HepG2 (cell line): Measurements from ENCODE around the gene CD248. TPM values are rescaled to one million over a fixed set of nuclear protein-coding genes. Genes with fewer than 3 reads are reported as not detected.
A peak's percentile ranks its signal among the peaks of the same experiment; 100 is the strongest.

Experiments
- ATF5 ChIP-seq: sonication (generic); formaldehyde crosslinking; IDR thresholded peaks from 2 replicates; pipeline ENCODE4 v1.4.0; 2020; ENCODE audit warnings: mild to moderate bottlenecking, low read depth, missing genetic modification reagents
- CCDC6 ChIP-seq: sonication (generic); formaldehyde crosslinking; IDR thresholded peaks from 2 replicates; pipeline ENCODE4 v1.8.1; 2022; ENCODE audit warnings: mild to moderate bottlenecking, missing genetic modification reagents, moderate library complexity
- DMAP1 ChIP-seq: IDR thresholded peaks from 2 replicates; pipeline ENCODE4 v1.6.1; 2016
- HNF4G ChIP-seq, 2 experiments: sonication (generic) in 1 of 2; formaldehyde crosslinking in 1 of 2; IDR thresholded peaks; 2 replicates each; pipeline versions ENCODE4 v1.4.0 to v1.6.1; 2011 to 2020; ENCODE audit warnings: borderline replicate concordance in 2 of 2, low read depth in 2 of 2, mild to moderate bottlenecking in 2 of 2, low read length in 1 of 2, missing genetic modification reagents in 1 of 2, moderate library complexity in 1 of 2
- JARID2 ChIP-seq: sonication (generic); formaldehyde crosslinking; IDR thresholded peaks from 2 replicates; pipeline ENCODE4 v1.8.1; 2023; ENCODE audit warnings: missing genetic modification reagents, inconsistent platforms; ENCODE audit not compliant: insufficient replicate concordance
- KAT2B ChIP-seq: fragments of 150-350 bp; IDR thresholded peaks from 2 replicates; pipeline ENCODE4 v1.6.1; 2014; ENCODE audit warnings: low read depth, low read length, borderline replicate concordance
- LRRFIP1 ChIP-seq: sonication (generic); formaldehyde crosslinking; conservative IDR thresholded peaks from 2 replicates; pipeline ENCODE4 v1.4.0; 2020; ENCODE audit warnings: missing genetic modification reagents
- MTA1 ChIP-seq: sonication (generic); formaldehyde crosslinking; IDR thresholded peaks from 2 replicates; pipeline ENCODE4 v1.4.0; 2020; ENCODE audit warnings: missing genetic modification reagents, mild to moderate bottlenecking, borderline replicate concordance
- MZF1 ChIP-seq: sonication (generic); formaldehyde crosslinking; IDR thresholded peaks from 2 replicates; pipeline ENCODE4 v1.8.1; 2023; ENCODE audit warnings: mild to moderate bottlenecking, missing genetic modification reagents, borderline replicate concordance
- POLR2AphosphoS2 ChIP-seq: IDR thresholded peaks from 2 replicates; pipeline ENCODE4 v1.6.1; 2011; ENCODE audit warnings: low read depth, low read length, improper control_type of control experiment
- RELA ChIP-seq: sonication (generic); formaldehyde crosslinking; IDR thresholded peaks from 2 replicates; pipeline ENCODE4 v1.4.0; 2020; ENCODE audit warnings: missing genetic modification reagents
- SNAPC5 ChIP-seq: sonication (generic); formaldehyde crosslinking; IDR thresholded peaks from 2 replicates; pipeline ENCODE4 v1.8.1; 2023; ENCODE audit warnings: mild to moderate bottlenecking, missing genetic modification reagents, borderline replicate concordance
- TP53 ChIP-seq: sonication (generic); formaldehyde crosslinking; conservative IDR thresholded peaks from 2 replicates; pipeline ENCODE4 v1.4.0; 2020; ENCODE audit warnings: missing genetic modification reagents
- ZBTB37 ChIP-seq: sonication (generic); formaldehyde crosslinking; IDR thresholded peaks from 2 replicates; pipeline ENCODE4 v1.4.0; 2020; ENCODE audit warnings: mild to moderate bottlenecking, missing genetic modification reagents
- ZFP36L1 ChIP-seq: sonication (generic); formaldehyde crosslinking; IDR thresholded peaks from 2 replicates; pipeline ENCODE4 v1.8.0; 2022; ENCODE audit warnings: mild to moderate bottlenecking, missing genetic modification reagents, moderate library complexity
- ZFYVE20 ChIP-seq: sonication (generic); formaldehyde crosslinking; IDR thresholded peaks from 2 replicates; pipeline ENCODE4 v1.8.0; 2023; ENCODE audit warnings: low read depth, mild to moderate bottlenecking, moderate library complexity, missing genetic modification reagents, borderline replicate concordance
- ZNF33B ChIP-seq: sonication (generic); formaldehyde crosslinking; IDR thresholded peaks from 2 replicates; pipeline ENCODE4 v1.5.1; 2020; ENCODE audit warnings: mild to moderate bottlenecking, missing genetic modification reagents
- ZNF343 ChIP-seq: sonication (generic); formaldehyde crosslinking; IDR thresholded peaks from 2 replicates; pipeline ENCODE4 v1.4.0; 2020; ENCODE audit warnings: mild to moderate bottlenecking, missing genetic modification reagents
- ZUFSP ChIP-seq: sonication (generic); formaldehyde crosslinking; IDR thresholded peaks from 2 replicates; pipeline ENCODE4 v1.9.0; 2021; ENCODE audit warnings: missing genetic modification reagents, mild to moderate bottlenecking, borderline replicate concordance
- polyA plus RNA-seq, 8 experiments: library from polyadenylated mRNA; depleted of rRNA in 3 of 8; stranded (reverse) in 7 of 8; unstranded in 1 of 8; fragments of >200 nt; fragmentation: Illumina TruSeq in 4 of 8; extraction: Trizol in 4 of 8; gene quantifications; 2 replicates each; pipeline versions ENCODE4 v1.2.1 to v1.2.3, GENCODE V29; 2011 to 2016; ENCODE audit warnings: low read depth in 4 of 8, missing spikeins in 1 of 8, mixed read lengths in 1 of 8; ENCODE audit not compliant: insufficient read depth in 1 of 8
- total RNA-seq, 5 experiments: library from RNA; depleted of rRNA; stranded (reverse); fragments of >200 nt; fragmentation: Illumina TruSeq; extraction: Trizol; gene quantifications; 2 replicates each; pipeline ENCODE4 v1.2.3, GENCODE V29; 2016; ENCODE audit warnings: low read depth in 1 of 5

CD248 gene
- total and polyA plus RNA-seq, 2 of the 13 experiments (the other 11 are each of a cell fraction or from before 2014, with no cell fraction given), result 0.25 to 0.35 TPM

- TF ChIP-seq LRRFIP1 (CRISPR knock-in tag) (no peak), KAT2B (no peak), ZUFSP (CRISPR knock-in tag) (no peak), CCDC6 (CRISPR knock-in tag) (peak; percentile 78; the same call in 1 of the 2 replicates), HNF4G (IDR thresholded peaks at IDR 0.05; ENCODE audit: borderline replicate concordance, low read depth, low read length) (no peak; the same call in 1 of the 2 replicates), HNF4G (CRISPR knock-in tag; IDR thresholded peaks at IDR 0.05; ENCODE audit: borderline replicate concordance, low read depth) (peak; percentile 45; the same call in 1 of the 2 replicates), POLR2AphosphoS2 (0 out of 2 replicates have a peak, but pooled peaks have one; percentile 49), SNAPC5 (no peak; the same call in 1 of the 2 replicates), DMAP1 (CRISPR knock-in tag) (peak; percentile 93), MZF1 (CRISPR knock-in tag) (no peak), ZNF33B (no peak), ZNF343 (CRISPR knock-in tag) (no peak), RELA (CRISPR knock-in tag) (no peak), ZBTB37 (CRISPR knock-in tag) (no peak), ZFP36L1 (CRISPR knock-in tag) (no peak), TP53 (peak; percentile 3; the same call in 1 of the 2 replicates), MTA1 (CRISPR knock-in tag) (0 out of 2 replicates have a peak, but pooled peaks have one; percentile 27), ATF5 (CRISPR knock-in tag) (no peak), JARID2 (CRISPR knock-in tag) (peak; percentile 17), ZFYVE20 (peak; percentile 62; the same call in 1 of the 2 replicates)
Measured at GRCh38 chr11:66288671-66289547, 27.9 kb downstream of the CD248 start, which contains the start of gene YIF1A (continued).
